ENCODE results near the gene TRDN.

Gene TRDN

GRCh38 chr6:123380257-123380656 is 256.5 kb downstream of the TRDN start (continued):
- TF ChIP-seq HIC1 (tag by site-specific recombination; IDR thresholded peaks at IDR 0.05) (no peak), ZNF677 (tag by site-specific recombination; IDR thresholded peaks at IDR 0.05) (no peak), BCL11A (tag by site-specific recombination; IDR thresholded peaks at IDR 0.05; ENCODE audit: low read depth) (no peak), ZNF585B (tag by site-specific recombination; IDR thresholded peaks at IDR 0.05) (no peak), AEBP2 (tag by site-specific recombination; IDR thresholded peaks at IDR 0.05; ENCODE audit: borderline replicate concordance) (no peak), ZEB2 (tag by site-specific recombination; IDR thresholded peaks at IDR 0.05) (no peak), ZNF530 (tag by site-specific recombination; IDR thresholded peaks at IDR 0.05; ENCODE audit: low read depth) (no peak), ZSCAN16 (tag by site-specific recombination; IDR thresholded peaks at IDR 0.05) (0 out of 2 replicates have a peak, but pooled peaks have one; percentile 30), SP3 (tag by site-specific recombination; IDR thresholded peaks at IDR 0.05) (no peak), ZNF18 (tag by site-specific recombination; IDR thresholded peaks at IDR 0.05) (no peak), ZNF660 (tag by site-specific recombination; IDR thresholded peaks at IDR 0.05) (peak; percentile 61; the same call in 1 of the 2 replicates), PRDM2 (tag by site-specific recombination; IDR thresholded peaks at IDR 0.05; ENCODE audit: borderline replicate concordance) (no peak), ZNF521 (tag by site-specific recombination; IDR thresholded peaks at IDR 0.05) (no peak), ZSCAN18 (tag by site-specific recombination; IDR thresholded peaks at IDR 0.05) (no peak), ZNF112 (tag by site-specific recombination; IDR thresholded peaks at IDR 0.05) (no peak), ZNF529 (tag by site-specific recombination; IDR thresholded peaks at IDR 0.05; ENCODE audit: insufficient replicate concordance) (no peak), ZNF169 (tag by site-specific recombination; IDR thresholded peaks at IDR 0.05) (no peak), CTCF (tag by site-specific recombination; IDR thresholded peaks at IDR 0.05) (peak; percentile 50; the same call in 1 of the 2 replicates), ZNF513 (tag by site-specific recombination; IDR thresholded peaks at IDR 0.05) (no peak), ZNF23 (tag by site-specific recombination; IDR thresholded peaks at IDR 0.05; ENCODE audit: borderline replicate concordance) (no peak), YY1 (tag by site-specific recombination; IDR thresholded peaks at IDR 0.05) (no peak)

Measured in HEK293 (cell line).